Trophoblast cell (in vitro differentiated cells and primary cell): Measurements from ENCODE around the gene PPP4C.
"Not testable (repeated sequence)": the region's sequence is repeated elsewhere in the genome, so short reads cannot be mapped to it uniquely, and the experiment has no call there.

Source experiments
- DNase-seq, 2 donors: peaks; one replicate each; pipeline ENCODE4 v3.0.0-alpha.2; 2016
- H2AFZ ChIP-seq: 2 replicates; pipeline ENCODE4 v1.6.1; 2013; ENCODE audit warnings: low read length, moderate library complexity, mild to moderate bottlenecking; ENCODE audit not compliant: insufficient read depth, poor library complexity
- H2AK5ac ChIP-seq: 2 replicates; pipeline ENCODE4 v1.6.1; 2013; ENCODE audit warnings: mild to moderate bottlenecking, low read length
- H2BK120ac ChIP-seq: 2 replicates; pipeline ENCODE4 v1.6.1; 2013; ENCODE audit warnings: low read length, mild to moderate bottlenecking, moderate library complexity; ENCODE audit not compliant: insufficient read depth, poor library complexity
- H2BK12ac ChIP-seq: 2 replicates; pipeline ENCODE4 v1.6.1; 2013; ENCODE audit warnings: mild to moderate bottlenecking, low read length, moderate library complexity
- H2BK5ac ChIP-seq: 2 replicates; pipeline ENCODE4 v1.6.1; 2013; ENCODE audit warnings: low read length, low read depth, moderate library complexity, mild to moderate bottlenecking; ENCODE audit not compliant: poor library complexity
- H3K14ac ChIP-seq: 2 replicates; pipeline ENCODE4 v1.6.1; 2013; ENCODE audit warnings: mild to moderate bottlenecking, low read length
- H3K18ac ChIP-seq: 2 replicates; pipeline ENCODE4 v1.6.1; 2013; ENCODE audit warnings: mild to moderate bottlenecking, low read length
- H3K23ac ChIP-seq: 2 replicates; pipeline ENCODE4 v1.6.1; 2013; ENCODE audit warnings: low read length
- H3K27ac ChIP-seq: 2 replicates; pipeline ENCODE4 v1.5.1; 2013; ENCODE audit warnings: low read depth, mild to moderate bottlenecking, inconsistent platforms, low read length, moderate library complexity
- H3K27me3 ChIP-seq: 2 replicates; pipeline ENCODE4 v1.6.1; 2013; ENCODE audit warnings: inconsistent platforms, mild to moderate bottlenecking, low read length, moderate library complexity; ENCODE audit not compliant: insufficient read depth
- H3K36me3 ChIP-seq, 2 experiments: 1 replicate in 1 of 2; 2 replicates in 1 of 2; pipeline ENCODE4 v1.6.1; 2013; ENCODE audit warnings: low read length in 2 of 2, mild to moderate bottlenecking in 2 of 2, moderate library complexity in 1 of 2; ENCODE audit not compliant: insufficient read depth in 2 of 2, control insufficient read depth in 1 of 2
- H3K4ac ChIP-seq: 2 replicates; pipeline ENCODE4 v1.6.1; 2013; ENCODE audit warnings: low read depth, mild to moderate bottlenecking, low read length, moderate library complexity
- H3K4me1 ChIP-seq, 2 experiments: 1 replicate in 1 of 2; 2 replicates in 1 of 2; pipeline ENCODE4 v1.6.1; 2013; ENCODE audit warnings: low read length in 2 of 2, mild to moderate bottlenecking in 2 of 2, moderate library complexity in 1 of 2; ENCODE audit not compliant: insufficient read depth in 2 of 2, control insufficient read depth in 1 of 2
- H3K4me2 ChIP-seq: 2 replicates; pipeline ENCODE4 v1.6.1; 2013; ENCODE audit warnings: inconsistent platforms, mild to moderate bottlenecking, low read length, moderate library complexity
- H3K4me3 ChIP-seq: 2 replicates; pipeline ENCODE4 v1.5.1; 2013; ENCODE audit warnings: mild to moderate bottlenecking, low read depth, low read length, inconsistent platforms
- H3K79me1 ChIP-seq: one replicate; pipeline ENCODE4 v1.6.1; 2013; ENCODE audit warnings: low read length
- H3K79me2 ChIP-seq: 2 replicates; pipeline ENCODE4 v1.6.1; 2013; ENCODE audit warnings: low read length, mild to moderate bottlenecking; ENCODE audit not compliant: control insufficient read depth, insufficient read depth, poor library complexity
- H3K9ac ChIP-seq: 2 replicates; pipeline ENCODE4 v1.6.1; 2013; ENCODE audit warnings: mild to moderate bottlenecking, low read length
- H3K9me3 ChIP-seq: 2 replicates; pipeline ENCODE4 v1.6.1; 2013; ENCODE audit warnings: low read depth, mild to moderate bottlenecking, control low read depth, inconsistent platforms, low read length; ENCODE audit not compliant: insufficient read depth
- H4K12ac ChIP-seq: 2 replicates; pipeline ENCODE4 v1.6.1; 2013; ENCODE audit warnings: low read depth, mild to moderate bottlenecking, low read length, moderate library complexity
- H4K8ac ChIP-seq: 2 replicates; pipeline ENCODE4 v1.6.1; 2013; ENCODE audit warnings: low read depth, mild to moderate bottlenecking, low read length, moderate library complexity
- H4K91ac ChIP-seq: one replicate; pipeline ENCODE4 v1.6.1; 2013; ENCODE audit warnings: low read depth, mild to moderate bottlenecking, low read length, moderate library complexity
- WGBS: extraction: QIAGEN DNeasy Blood & Tissue Kit; methylation state at CpG from one replicate; pipeline ENCODE4 v1.1.7; 2013; ENCODE audit warnings: missing lambda C conversion rate; ENCODE audit not compliant: insufficient read length, insufficient coverage; ENCODE audit errors: extremely low coverage; 5-methylcytosine and 5-hydroxymethylcytosine counted together

PPP4C gene

GRCh38 chr16:30033270-30033669 lies 42.5 kb upstream of the PPP4C start:
- no peak overlapping the region for H4K12ac ChIP-seq
- no peak overlapping the region for H3K4me3 ChIP-seq
- H3K9ac ChIP-seq: no peak overlapping the region
- H3K9me3 ChIP-seq: peaks cover 2% of the 10 kb centered on the region
- H4K91ac ChIP-seq: no peak overlapping the region
- no peaks in the 10 kb centered on the region for H3K4me1 ChIP-seq
- peaks cover 25% of the 10 kb centered on the region for H3K27me3 ChIP-seq
- no peaks in the 10 kb centered on the region for H3K36me3 ChIP-seq
- H3K4me2 ChIP-seq: no peak overlapping the region
- no peak overlapping the region for H3K18ac ChIP-seq
- H2AK5ac ChIP-seq: no peak overlapping the region
- no peak overlapping the region for H2AFZ ChIP-seq
- no peak overlapping the region for H4K8ac ChIP-seq
- H2BK5ac ChIP-seq: no peak overlapping the region
- no peak for DNase-seq
- H3K23ac ChIP-seq: no peak overlapping the region
- no peak overlapping the region for H3K27ac ChIP-seq
- no peaks in the 10 kb centered on the region for H3K79me2 ChIP-seq
- no peak overlapping the region for H2BK12ac ChIP-seq
- H3K4ac ChIP-seq: no peak overlapping the region
- H2BK120ac ChIP-seq: no peak overlapping the region
- no peak overlapping the region for H3K14ac ChIP-seq
- WGBS: no CpG with 5 or more reads among the region's 7 CpGs
- no peaks in the 10 kb centered on the region for H3K79me1 ChIP-seq

- no peak overlapping the region for H3K27ac ChIP-seq
- no peak overlapping the region for H3K4ac ChIP-seq
- no peaks in the 10 kb centered on the region for H3K36me3 ChIP-seq
- H2AK5ac ChIP-seq: no peak overlapping the region
- H3K18ac ChIP-seq: no peak overlapping the region
- no peak overlapping the region for H4K12ac ChIP-seq
- DNase-seq: no peak
- no peaks in the 10 kb centered on the region for H3K4me1 ChIP-seq
- no CpG with 5 or more reads among the region's 5 CpGs for whole genome bisulfite sequencing
- H3K9me3 ChIP-seq: peaks cover 1% of the 10 kb centered on the region
- H3K23ac ChIP-seq: no peak overlapping the region
- no peak overlapping the region for H2AFZ ChIP-seq
- H3K14ac ChIP-seq: no peak overlapping the region
- H3K9ac ChIP-seq: no peak overlapping the region
- H4K91ac ChIP-seq: no peak overlapping the region
- no peaks in the 10 kb centered on the region for H3K79me2 ChIP-seq
- H3K4me2 ChIP-seq: no peak overlapping the region
- no peaks in the 10 kb centered on the region for H3K27me3 ChIP-seq
- H2BK120ac ChIP-seq: no peak overlapping the region
- H2BK12ac ChIP-seq: no peak overlapping the region
- no peak overlapping the region for H2BK5ac ChIP-seq
- H4K8ac ChIP-seq: no peak overlapping the region
- H3K79me1 ChIP-seq: no peaks in the 10 kb centered on the region
- no peak overlapping the region for H3K4me3 ChIP-seq
Observed at GRCh38 chr16:30040221-30040620, 35.6 kb upstream of the PPP4C start.

GRCh38 chr16:30040690-30041089 lies 35.1 kb upstream of the PPP4C start:
- DNase-seq, H3K4me1 ChIP-seq, H3K18ac ChIP-seq, H3K36me3 ChIP-seq, H4K12ac ChIP-seq, H3K79me1 ChIP-seq, H4K8ac ChIP-seq, H2BK120ac ChIP-seq, H2AK5ac ChIP-seq, H3K23ac ChIP-seq, H3K4me3 ChIP-seq, H3K4me2 ChIP-seq, H2BK12ac ChIP-seq, H3K79me2 ChIP-seq, H2AFZ ChIP-seq, H3K27ac ChIP-seq, H3K9ac ChIP-seq, H3K4ac ChIP-seq, H4K91ac ChIP-seq, H3K14ac ChIP-seq, H2BK5ac ChIP-seq, H3K27me3 ChIP-seq, H3K9me3 ChIP-seq: not testable (repeated sequence)
- WGBS: no CpG with 5 or more reads among the region's 5 CpGs

- no peak overlapping the region for H3K23ac ChIP-seq
- H3K9ac ChIP-seq: no peak overlapping the region
- H3K9me3 ChIP-seq: peaks cover 4% of the 10 kb centered on the region
- no peak overlapping the region for H3K4ac ChIP-seq
- peak in 1 of 2 donors; percentile 55 for DNase-seq
- H4K8ac ChIP-seq: no peak overlapping the region
- H3K4me1 ChIP-seq: no peaks in the 10 kb centered on the region
- WGBS: no CpG with 5 or more reads among the region's 5 CpGs
- no peak overlapping the region for H2BK5ac ChIP-seq
- no peak overlapping the region for H2BK12ac ChIP-seq
- H2AK5ac ChIP-seq: no peak overlapping the region
- no peak overlapping the region for H4K12ac ChIP-seq
- no peak overlapping the region for H4K91ac ChIP-seq
- no peak overlapping the region for H3K14ac ChIP-seq
- H2BK120ac ChIP-seq: no peak overlapping the region
- no peak overlapping the region for H2AFZ ChIP-seq
- no peak overlapping the region for H3K4me3 ChIP-seq
- no peaks in the 10 kb centered on the region for H3K79me2 ChIP-seq
- H3K27ac ChIP-seq: no peak overlapping the region
- H3K36me3 ChIP-seq: no peaks in the 10 kb centered on the region
- no peaks in the 10 kb centered on the region for H3K27me3 ChIP-seq
- H3K4me2 ChIP-seq: no peak overlapping the region
- H3K18ac ChIP-seq: no peak overlapping the region
- H3K79me1 ChIP-seq: no peaks in the 10 kb centered on the region
Observed at GRCh38 chr16:30041841-30042240, 34.0 kb upstream of the PPP4C start.
